Dendritic cell treated with granulocyte-macrophage colony-stimulating factor and Interleukin-4, amounts not matched to agents 40 ng/mL and 50 ng/mL, for 4 days (primary cell): ENCODE measurements around the gene KDF1.

Experiments used
- H3K27ac Mint-ChIP-seq: one replicate; pipeline ENCODE4 v1.8.0; 2022; ENCODE audit warnings: mild to moderate bottlenecking, mixed read lengths
- H3K27me3 Mint-ChIP-seq: one replicate; pipeline ENCODE4 v1.8.0; 2022; ENCODE audit warnings: mild to moderate bottlenecking, mixed read lengths
- H3K36me3 Mint-ChIP-seq: one replicate; pipeline ENCODE4 v1.8.0; 2022; ENCODE audit warnings: low read depth, mixed read lengths
- H3K4me1 Mint-ChIP-seq: one replicate; pipeline ENCODE4 v1.8.0; 2022; ENCODE audit warnings: low read depth, mixed read lengths
- H3K4me3 Mint-ChIP-seq: one replicate; pipeline ENCODE4 v1.8.0; 2022; ENCODE audit warnings: mild to moderate bottlenecking, moderate library complexity, mixed read lengths
- H3K9me3 Mint-ChIP-seq: one replicate; pipeline ENCODE4 v1.8.0; 2022; ENCODE audit warnings: mixed read lengths
- intact Hi-C: fragments of 100-400 bp; cut with micrococcal nuclease; formaldehyde crosslinking; loops from one replicate; pipeline ENCODE4 v1.15.0; 2022

KDF1 gene, protein sequence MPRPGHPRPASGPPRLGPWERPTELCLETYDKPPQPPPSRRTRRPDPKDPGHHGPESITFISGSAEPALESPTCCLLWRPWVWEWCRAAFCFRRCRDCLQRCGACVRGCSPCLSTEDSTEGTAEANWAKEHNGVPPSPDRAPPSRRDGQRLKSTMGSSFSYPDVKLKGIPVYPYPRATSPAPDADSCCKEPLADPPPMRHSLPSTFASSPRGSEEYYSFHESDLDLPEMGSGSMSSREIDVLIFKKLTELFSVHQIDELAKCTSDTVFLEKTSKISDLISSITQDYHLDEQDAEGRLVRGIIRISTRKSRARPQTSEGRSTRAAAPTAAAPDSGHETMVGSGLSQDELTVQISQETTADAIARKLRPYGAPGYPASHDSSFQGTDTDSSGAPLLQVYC

DNA sequence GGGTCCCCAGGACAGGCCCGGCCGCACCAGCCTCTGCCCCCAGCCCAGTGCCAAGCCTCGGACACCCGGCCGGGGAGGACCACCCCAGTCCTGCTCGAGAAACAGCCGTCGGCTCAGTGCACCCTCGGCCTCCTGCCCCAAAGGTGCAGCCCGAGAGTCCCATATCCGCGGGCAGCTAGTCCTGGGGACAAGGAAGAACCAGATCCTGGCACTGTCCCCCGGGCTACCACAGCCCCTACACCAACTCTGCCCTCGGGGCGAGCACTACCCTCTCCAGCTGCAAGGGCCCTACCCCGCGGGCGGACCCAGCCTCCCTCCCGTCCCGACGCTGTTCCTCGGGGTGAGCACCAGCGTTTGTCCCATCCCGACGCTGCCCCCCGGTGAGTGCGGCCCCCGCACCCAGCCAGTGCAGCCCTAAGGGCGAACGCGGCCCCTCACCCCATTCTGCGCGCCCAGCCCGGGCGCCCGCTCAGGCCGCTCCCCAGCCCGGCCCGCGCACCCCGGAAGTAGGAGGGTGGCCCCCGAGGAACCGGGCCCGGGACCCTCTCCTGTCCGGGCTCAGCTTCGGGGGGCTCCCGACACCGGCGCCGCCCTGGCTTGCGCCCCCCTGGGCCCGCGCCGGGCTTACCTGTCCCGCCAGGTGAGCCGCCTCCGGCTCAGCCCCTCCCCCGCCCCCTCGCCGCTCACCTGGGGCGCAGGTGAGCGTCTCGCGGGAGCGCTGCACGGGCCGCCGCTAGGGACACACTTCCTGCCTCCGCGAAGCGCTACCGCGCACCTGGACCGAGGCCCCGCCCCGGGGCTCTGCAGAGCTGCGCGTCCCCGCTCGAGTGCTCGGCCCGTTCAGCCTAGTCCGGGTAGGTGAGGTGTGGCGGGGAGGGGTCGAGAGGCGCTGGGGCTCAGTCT lies at the start of gene KDF1:
TSS of gene KDF1 (minus strand) at position 747 of the 903 bp plus-strand sequence. CDS start 8,088 bp downstream, outside the sequence.
- peaks cover 12% of the 10 kb centered on the region for H3K4me1 Mint-ChIP-seq
- intact Hi-C loops: no loop called here
- H3K27ac Mint-ChIP-seq: peak within 1 kb of the TSS; percentile 17
- peaks cover 7% of the 10 kb centered on the region for H3K9me3 Mint-ChIP-seq
- peaks cover 76% of the 10 kb centered on the region for H3K27me3 Mint-ChIP-seq
- no peaks in the 10 kb centered on the region for H3K36me3 Mint-ChIP-seq
- H3K4me3 Mint-ChIP-seq: peak within 1 kb of the TSS; percentile 55

DNA sequence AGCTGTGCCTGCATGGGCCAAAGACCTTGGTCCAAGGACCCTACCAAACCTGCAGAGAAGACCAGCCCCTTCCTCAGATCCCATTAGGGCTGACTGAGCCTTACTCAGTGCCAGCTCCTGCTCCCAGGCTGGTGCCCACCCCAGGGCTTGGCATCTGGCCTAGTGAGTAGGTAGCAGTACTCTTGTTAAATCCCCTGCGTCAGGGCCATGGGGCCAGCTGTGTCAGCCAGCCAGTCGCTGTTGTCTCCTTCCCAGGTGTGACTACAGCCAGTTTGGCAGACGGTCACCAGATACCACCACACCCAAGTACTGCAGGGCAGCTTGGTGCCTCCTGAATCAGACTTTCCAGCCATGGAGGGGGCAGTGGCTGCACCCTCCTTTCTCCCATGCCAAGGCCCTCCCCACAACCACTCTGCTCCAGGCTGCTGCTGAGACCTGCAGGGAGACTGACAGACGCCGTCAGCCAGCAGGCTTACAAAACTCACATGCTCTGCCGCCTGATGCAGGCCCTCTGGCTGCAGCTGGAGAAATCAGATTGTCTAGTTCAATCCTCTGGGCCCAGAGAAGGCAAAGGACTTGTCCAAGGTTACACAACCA lies 49.4 kb upstream of the KDF1 start:
- Mint-ChIP-seq H3K9me3 (no peaks in the 10 kb centered on the region), H3K36me3 (no peaks in the 10 kb centered on the region), H3K4me3 (no peak overlapping the region), H3K4me1 (peaks cover 18% of the 10 kb centered on the region), H3K27ac (no peak overlapping the region), H3K27me3 (peaks cover 14% of the 10 kb centered on the region)
- intact Hi-C loops: no loop called here

- peaks cover 17% of the 10 kb centered on the region for H3K4me1 Mint-ChIP-seq
- H3K9me3 Mint-ChIP-seq: no peaks in the 10 kb centered on the region
- H3K27ac Mint-ChIP-seq: no peak overlapping the region
- intact Hi-C loops: no loop called here
- peaks cover 14% of the 10 kb centered on the region for H3K27me3 Mint-ChIP-seq
- no peaks in the 10 kb centered on the region for H3K36me3 Mint-ChIP-seq
- H3K4me3 Mint-ChIP-seq: no peak overlapping the region
Observed at GRCh38 chr1:27007909-27008582, 47.8 kb upstream of the KDF1 start.

DNA sequence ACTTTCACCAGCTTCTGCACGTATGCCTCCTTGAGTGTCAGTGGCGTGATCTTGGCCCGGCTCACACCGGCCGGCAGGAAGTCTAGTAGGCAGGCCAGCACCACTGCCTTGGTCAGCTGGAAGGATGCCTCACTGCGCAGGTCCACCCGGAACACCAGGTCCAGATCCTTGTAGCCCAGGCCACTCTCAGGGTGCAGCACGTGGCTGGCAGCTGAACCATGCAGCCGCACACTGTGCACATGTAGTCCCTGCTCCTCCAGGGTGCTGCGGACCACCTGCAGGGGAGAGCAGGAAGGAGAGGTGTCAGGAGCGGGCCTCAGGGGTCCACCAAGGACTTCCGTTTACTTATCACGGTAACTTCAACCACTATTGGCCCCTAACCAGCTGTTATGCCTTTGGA lies 46.4 kb upstream of the KDF1 start:
- H3K4me3 Mint-ChIP-seq: no peak overlapping the region
- intact Hi-C loops: no loop called here
- H3K27me3 Mint-ChIP-seq: peaks cover 6% of the 10 kb centered on the region
- H3K9me3 Mint-ChIP-seq: no peaks in the 10 kb centered on the region
- H3K27ac Mint-ChIP-seq: no peak overlapping the region
- no peaks in the 10 kb centered on the region for H3K36me3 Mint-ChIP-seq
- H3K4me1 Mint-ChIP-seq: peaks cover 27% of the 10 kb centered on the region

DNA sequence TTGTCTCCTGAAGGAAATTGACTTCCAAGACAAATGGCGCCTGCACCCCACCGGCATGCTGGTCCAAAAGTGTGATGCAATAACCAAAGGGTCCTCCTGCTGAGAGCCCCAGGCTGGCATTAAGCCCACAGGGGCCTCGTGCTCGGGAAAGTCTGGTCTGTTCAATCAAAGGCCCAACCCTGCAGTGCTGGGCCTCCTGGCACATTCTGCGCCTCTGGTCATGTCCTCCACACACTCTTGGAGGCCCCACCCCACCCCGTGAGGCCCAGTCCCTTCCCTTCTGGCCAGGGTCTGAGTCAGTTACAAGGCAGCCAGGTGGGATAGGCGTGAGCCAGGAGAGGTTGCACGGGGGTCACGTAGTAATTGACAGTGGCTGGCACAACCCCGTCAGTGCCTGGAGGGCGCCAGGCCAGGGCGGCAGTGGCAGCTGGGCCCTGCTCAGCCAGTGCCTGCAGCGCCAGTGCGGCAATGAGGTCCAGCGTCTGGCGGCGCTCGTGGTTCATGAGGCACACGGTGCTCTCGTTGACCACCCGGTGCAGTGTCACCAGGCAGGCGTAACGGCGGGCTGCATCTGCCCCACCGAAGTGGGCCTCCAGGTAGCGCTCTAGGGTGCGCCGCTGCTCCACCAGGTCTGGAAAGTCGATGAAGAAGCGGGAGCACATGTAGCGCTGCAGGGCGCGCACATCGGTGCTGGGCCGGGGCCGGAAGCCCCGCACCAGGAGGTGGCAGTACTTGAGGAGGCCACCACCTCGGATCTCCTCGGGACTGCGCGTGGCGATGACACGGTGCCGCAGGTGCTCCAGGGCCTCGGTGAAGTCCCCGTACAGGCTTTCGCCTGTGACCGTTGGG lies 45.6 kb upstream of the KDF1 start:
- Mint-ChIP-seq H3K4me1 (peaks cover 34% of the 10 kb centered on the region), H3K27ac (no peak overlapping the region), H3K27me3 (peaks cover 2% of the 10 kb centered on the region), H3K9me3 (no peaks in the 10 kb centered on the region), H3K4me3 (no peak overlapping the region), H3K36me3 (no peaks in the 10 kb centered on the region)
- intact Hi-C loops: no loop called here

GRCh38 chr1:27005166-27005530 lies 44.9 kb upstream of the KDF1 start:
- Mint-ChIP-seq H3K27ac (no peak overlapping the region), H3K4me1 (peaks cover 36% of the 10 kb centered on the region), H3K27me3 (no peaks in the 10 kb centered on the region), H3K9me3 (no peaks in the 10 kb centered on the region), H3K4me3 (no peak overlapping the region), H3K36me3 (no peaks in the 10 kb centered on the region)
- intact Hi-C loops: no loop called here

DNA sequence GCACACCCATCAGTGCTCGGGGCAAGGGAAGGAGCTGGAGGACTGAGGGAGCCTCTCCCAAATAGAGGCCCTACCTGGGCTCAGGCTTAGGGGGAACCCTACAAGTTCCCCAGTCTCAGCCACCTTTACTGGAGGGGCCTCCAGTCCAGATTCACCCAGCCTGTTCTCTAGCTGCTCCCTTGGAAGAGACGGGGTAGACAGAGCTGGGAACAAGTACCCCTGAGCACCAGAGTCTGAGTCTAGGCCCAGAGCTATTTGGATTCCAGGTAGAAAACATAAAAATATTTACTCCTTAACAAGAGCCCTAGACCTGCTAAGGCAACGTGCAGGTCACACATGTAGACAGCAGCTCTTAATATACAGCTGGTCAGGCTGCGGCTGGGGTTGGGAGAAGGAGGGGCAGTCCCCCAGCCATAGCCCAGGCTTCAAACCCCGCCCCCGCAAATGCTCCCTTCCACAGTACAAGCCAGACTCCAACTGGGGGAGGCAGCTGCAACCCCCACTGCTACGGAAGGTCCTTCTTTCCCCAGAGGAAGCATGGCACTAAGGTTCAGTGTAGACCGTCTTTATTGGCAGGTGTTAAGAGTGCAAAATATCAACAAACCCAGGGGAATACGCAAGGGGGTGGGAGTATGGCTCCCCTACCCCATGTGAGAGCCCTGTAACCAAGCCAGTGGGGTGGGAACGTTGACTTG lies 44.4 kb upstream of the KDF1 start:
- H3K9me3 Mint-ChIP-seq: no peaks in the 10 kb centered on the region
- peak overlapping the region; percentile 23 for H3K27ac Mint-ChIP-seq
- peaks cover 37% of the 10 kb centered on the region for H3K4me1 Mint-ChIP-seq
- no peak overlapping the region for H3K4me3 Mint-ChIP-seq
- intact Hi-C loops: no loop called here
- H3K36me3 Mint-ChIP-seq: no peaks in the 10 kb centered on the region
- no peaks in the 10 kb centered on the region for H3K27me3 Mint-ChIP-seq

DNA sequence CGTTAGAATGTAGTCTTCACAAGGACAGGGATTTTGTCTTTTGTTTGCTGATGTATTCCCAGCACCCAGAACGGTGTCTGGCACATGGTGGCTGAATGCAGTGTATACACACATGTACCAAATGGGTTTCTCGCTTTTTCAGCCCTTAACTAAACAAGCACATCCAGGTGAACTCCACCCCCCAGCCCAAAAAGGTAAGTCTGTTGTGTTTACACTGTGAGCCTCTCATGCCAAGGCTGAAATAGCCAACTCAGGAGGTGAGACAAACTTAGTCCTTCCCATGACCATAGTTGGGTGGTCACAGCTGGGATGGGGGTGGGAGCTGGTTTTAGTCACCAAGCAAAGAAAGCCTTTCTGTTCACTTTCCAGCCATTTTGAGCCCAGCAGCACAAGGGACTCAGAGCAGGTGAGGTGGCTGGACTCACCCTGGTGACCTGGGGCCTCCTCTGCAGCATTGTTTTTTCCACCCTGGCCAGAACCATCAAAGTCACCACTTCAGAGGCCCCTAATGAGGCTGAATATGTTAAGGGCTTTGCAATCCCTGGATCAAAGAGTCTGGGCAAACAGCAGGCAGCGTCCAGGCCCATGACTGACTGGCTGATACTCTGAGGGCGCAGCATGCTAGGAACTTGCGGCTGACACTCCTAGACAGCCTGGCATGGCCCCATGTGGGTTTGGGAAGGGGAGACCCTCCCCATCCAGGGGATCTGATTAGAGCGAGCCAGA lies 43.6 kb upstream of the KDF1 start:
- H3K27me3 Mint-ChIP-seq: no peaks in the 10 kb centered on the region
- peak overlapping the region; percentile 23 for H3K27ac Mint-ChIP-seq
- no peak overlapping the region for H3K4me3 Mint-ChIP-seq
- no peaks in the 10 kb centered on the region for H3K36me3 Mint-ChIP-seq
- H3K9me3 Mint-ChIP-seq: no peaks in the 10 kb centered on the region
- H3K4me1 Mint-ChIP-seq: peaks cover 37% of the 10 kb centered on the region
- intact Hi-C loops: no loop called here

- intact Hi-C loops: no loop called here
- no peaks in the 10 kb centered on the region for H3K9me3 Mint-ChIP-seq
- H3K36me3 Mint-ChIP-seq: no peaks in the 10 kb centered on the region
- H3K27ac Mint-ChIP-seq: peak overlapping the region; percentile 96
- peak overlapping the region; percentile 59 for H3K4me3 Mint-ChIP-seq
- peaks cover 40% of the 10 kb centered on the region for H3K4me1 Mint-ChIP-seq
- peaks cover 8% of the 10 kb centered on the region for H3K27me3 Mint-ChIP-seq
Observed at GRCh38 chr1:27001570-27002360, 41.5 kb upstream of the KDF1 start.

- H3K9me3 Mint-ChIP-seq: no peaks in the 10 kb centered on the region
- H3K36me3 Mint-ChIP-seq: no peaks in the 10 kb centered on the region
- peaks cover 16% of the 10 kb centered on the region for H3K27me3 Mint-ChIP-seq
- peak overlapping the region; percentile 96 for H3K27ac Mint-ChIP-seq
- peaks cover 40% of the 10 kb centered on the region for H3K4me1 Mint-ChIP-seq
- no peak overlapping the region for H3K4me3 Mint-ChIP-seq
- intact Hi-C loops: no loop called here
Observed at GRCh38 chr1:27000817-27001460, 40.7 kb upstream of the KDF1 start.

DNA sequence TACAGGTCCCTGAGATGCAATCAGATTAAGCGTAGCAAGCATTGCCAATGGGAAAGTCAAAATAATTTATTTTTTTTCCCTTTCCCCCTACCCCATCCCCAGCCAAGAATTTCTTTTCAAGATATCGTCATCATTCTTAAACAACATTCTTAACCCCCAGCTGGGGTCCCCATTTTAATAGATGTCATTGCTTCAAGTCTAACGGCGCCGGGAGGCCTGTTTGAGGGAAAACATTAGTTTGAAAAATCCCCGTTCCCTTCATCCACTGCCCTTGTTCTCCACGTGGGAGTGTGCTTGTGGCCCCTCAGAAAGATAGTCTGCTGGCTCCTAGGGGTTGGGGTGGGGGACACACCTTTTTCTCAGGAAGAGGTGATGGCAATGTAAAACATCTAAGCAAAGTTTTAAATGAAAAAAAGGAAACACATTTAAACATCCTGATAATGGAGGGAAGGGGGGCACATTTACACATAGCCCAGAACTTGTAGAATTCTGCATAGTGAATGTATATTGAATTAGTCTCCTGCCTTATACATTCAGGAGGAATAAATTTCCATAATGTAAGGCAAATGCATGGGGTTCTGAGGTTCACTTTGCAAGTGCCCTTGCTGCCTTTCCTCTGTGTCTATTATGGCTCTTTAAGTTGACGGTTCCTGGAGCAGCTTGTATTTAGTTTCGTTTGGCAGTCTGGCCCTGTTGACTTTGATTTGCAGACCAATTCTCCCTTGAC lies 40.0 kb upstream of the KDF1 start:
- H3K4me1 Mint-ChIP-seq: peaks cover 40% of the 10 kb centered on the region
- H3K27me3 Mint-ChIP-seq: peaks cover 23% of the 10 kb centered on the region
- no peaks in the 10 kb centered on the region for H3K36me3 Mint-ChIP-seq
- intact Hi-C loops: no loop called here
- H3K9me3 Mint-ChIP-seq: no peaks in the 10 kb centered on the region
- H3K27ac Mint-ChIP-seq: peak overlapping the region; percentile 96
- no peak overlapping the region for H3K4me3 Mint-ChIP-seq
